Measurements from ENCODE around the gene KIF21B.
A peak's percentile ranks its signal among the peaks of the same experiment; 100 is the strongest.

The KIF21B gene

DNA sequence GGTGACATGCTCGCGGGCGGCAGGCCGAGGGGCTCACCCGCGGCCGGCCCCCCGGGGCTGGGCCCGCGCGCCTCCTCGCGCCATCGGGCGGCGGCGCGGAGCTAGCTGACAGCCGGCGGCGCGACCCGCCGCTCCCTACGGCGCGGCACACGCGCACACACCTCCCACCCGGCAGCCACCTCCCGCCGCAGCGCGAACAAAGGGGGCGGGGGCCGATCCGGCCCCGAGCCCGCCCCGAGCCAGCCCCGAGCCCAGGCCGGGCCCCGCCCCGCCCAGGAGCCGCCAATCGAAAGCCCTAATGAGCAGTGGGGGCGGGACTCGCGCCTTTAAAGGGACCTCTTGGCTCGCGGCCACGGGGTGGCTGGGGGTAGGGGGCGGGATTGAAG lies at the start of gene KIF21B:
Gene KIF21B (minus strand): TSS at position 198 of the 386 bp plus-strand sequence. CDS start 331 bp downstream, outside the sequence.
- ChIA-PET CTCF (interaction anchor here (1.5 kb wide), 1 partner anchor 51 kb away, joined by 4 read pairs; no protein-coding TSS in a partner anchor), POLR2A (interaction anchor here (1.0 kb wide), 1 partner anchor 16 kb away, joined by 6 read pairs; no protein-coding TSS in a partner anchor)
- peak; percentile 98 for DNase-seq (ENCODE audit: extremely low spot score)
- no peak for TF ChIP-seq TARDBP (IDR thresholded peaks at IDR 0.05)
- TF ChIP-seq SUZ12 (IDR thresholded peaks at IDR 0.05): no peak
- peak; percentile 67 for TF ChIP-seq FOXM1 (IDR thresholded peaks at IDR 0.05; ENCODE audit: borderline replicate concordance)

- no peak for TF ChIP-seq L3MBTL2 (conservative IDR thresholded peaks at IDR 0.05)
- TF ChIP-seq ELF4 (IDR thresholded peaks at IDR 0.05): no peak
- TF ChIP-seq, protein P1, sequence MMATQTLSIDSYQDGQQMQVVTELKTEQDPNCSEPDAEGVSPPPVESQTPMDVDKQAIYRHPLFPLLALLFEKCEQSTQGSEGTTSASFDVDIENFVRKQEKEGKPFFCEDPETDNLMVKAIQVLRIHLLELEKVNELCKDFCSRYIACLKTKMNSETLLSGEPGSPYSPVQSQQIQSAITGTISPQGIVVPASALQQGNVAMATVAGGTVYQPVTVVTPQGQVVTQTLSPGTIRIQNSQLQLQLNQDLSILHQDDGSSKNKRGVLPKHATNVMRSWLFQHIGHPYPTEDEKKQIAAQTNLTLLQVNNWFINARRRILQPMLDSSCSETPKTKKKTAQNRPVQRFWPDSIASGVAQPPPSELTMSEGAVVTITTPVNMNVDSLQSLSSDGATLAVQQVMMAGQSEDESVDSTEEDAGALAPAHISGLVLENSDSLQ (IDR thresholded peaks at IDR 0.05): no peak
- no peak for TF ChIP-seq LEF1 (IDR thresholded peaks at IDR 0.05; ENCODE audit: borderline replicate concordance)
- no peak for TF ChIP-seq TARDBP (IDR thresholded peaks at IDR 0.05)
- TF ChIP-seq HDGF (IDR thresholded peaks at IDR 0.05; ENCODE audit: borderline replicate concordance): no peak
- TF ChIP-seq SP1 (IDR thresholded peaks at IDR 0.05): no peak
- no peak for TF ChIP-seq SUZ12 (IDR thresholded peaks at IDR 0.05)
- DNase-seq (ENCODE audit: extremely low spot score): no peak
- ChIA-PET POLR2A (no interaction called here), CTCF (no interaction called here)
These were observed 49.4 kb upstream of the KIF21B start for GRCh38 chr1:201072922-201073321.

DNA sequence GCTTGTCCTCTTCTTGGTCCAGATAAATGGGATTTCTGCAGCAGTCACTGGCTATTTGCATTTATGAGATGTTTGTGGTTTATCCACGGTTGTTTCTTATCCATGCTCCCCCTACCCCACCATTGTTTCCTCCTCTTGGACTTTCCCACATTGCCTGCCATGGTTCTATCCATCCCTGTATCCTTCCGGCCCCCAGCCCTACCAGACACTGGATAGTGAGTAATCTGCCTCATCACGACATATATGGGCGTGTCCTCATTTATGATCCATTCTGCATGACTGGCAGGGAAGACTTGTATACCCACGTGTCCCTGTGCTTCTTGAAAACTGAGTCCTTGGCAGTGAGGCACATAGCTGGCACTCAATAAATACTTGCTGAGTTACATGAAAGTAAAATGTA lies 48.6 kb upstream of the KIF21B start:
- DNase-seq (ENCODE audit: extremely low spot score): no peak
- TF ChIP-seq, protein P1 (IDR thresholded peaks at IDR 0.05): peak; percentile 16; the same call in 1 of the 2 replicates
- no peak for TF ChIP-seq FOXA1 (IDR thresholded peaks at IDR 0.05)
- POLR2A ChIA-PET: no interaction called here

GRCh38 chr1:201069636-201070035 lies 46.1 kb upstream of the KIF21B start:
- DNase-seq (ENCODE audit: extremely low spot score): no peak
- TF ChIP-seq NFRKB (IDR thresholded peaks at IDR 0.05) (no peak), SP1 (IDR thresholded peaks at IDR 0.05) (no peak), ELF4 (IDR thresholded peaks at IDR 0.05) (no peak), L3MBTL2 (conservative IDR thresholded peaks at IDR 0.05) (no peak)
- CTCF ChIA-PET: interaction anchor here (0.8 to 2.0 kb wide), 2 partner anchors 27 to 90 kb away, joined by 3 to 7 read pairs; no protein-coding TSS in a partner anchor
- POLR2A ChIA-PET: no interaction called here

More for the DNA sequence above, 48.6 kb upstream of the KIF21B start:
- CTCF ChIA-PET: interaction anchor here (1.3 kb wide), 1 partner anchor 46 kb away, joined by 3 read pairs; no protein-coding TSS in a partner anchor

GRCh38 chr1:201068976-201069375 lies 45.5 kb upstream of the KIF21B start:
- no peak for DNase-seq (ENCODE audit: extremely low spot score)
- ChIA-PET CTCF (interaction anchor here (2.0 kb wide), 1 partner anchor 89 kb away, joined by 7 read pairs; no protein-coding TSS in a partner anchor), POLR2A (no interaction called here)
- no peak for TF ChIP-seq CTBP1 (IDR thresholded peaks at IDR 0.05; ENCODE audit: borderline replicate concordance)
- TF ChIP-seq ZNF384 (IDR thresholded peaks at IDR 0.05): no peak
- TF ChIP-seq SUZ12 (IDR thresholded peaks at IDR 0.05): no peak
- TF ChIP-seq FOXK2 (IDR thresholded peaks at IDR 0.05): no peak
- TF ChIP-seq LEF1 (IDR thresholded peaks at IDR 0.05; ENCODE audit: borderline replicate concordance): no peak
- no peak for TF ChIP-seq HDGF (IDR thresholded peaks at IDR 0.05; ENCODE audit: borderline replicate concordance)
- no peak for TF ChIP-seq FOXM1 (IDR thresholded peaks at IDR 0.05; ENCODE audit: borderline replicate concordance)
- no peak for TF ChIP-seq L3MBTL2 (conservative IDR thresholded peaks at IDR 0.05)
- no peak for TF ChIP-seq BHLHE40 (IDR thresholded peaks at IDR 0.05; ENCODE audit: borderline replicate concordance)
- TF ChIP-seq FOXA1 (IDR thresholded peaks at IDR 0.05): no peak
- no peak for TF ChIP-seq ELF4 (IDR thresholded peaks at IDR 0.05)
- no peak for TF ChIP-seq TARDBP (IDR thresholded peaks at IDR 0.05)
- TF ChIP-seq, protein P1 (IDR thresholded peaks at IDR 0.05): no peak
- no peak for TF ChIP-seq ARNT (IDR thresholded peaks at IDR 0.05)
- no peak for TF ChIP-seq NFRKB (IDR thresholded peaks at IDR 0.05)

GRCh38 chr1:201066986-201067385 lies 43.5 kb upstream of the KIF21B start:
- TF ChIP-seq SP1 (IDR thresholded peaks at IDR 0.05) (no peak), ELF4 (IDR thresholded peaks at IDR 0.05) (no peak), FOXA1 (IDR thresholded peaks at IDR 0.05) (no peak), HDGF (IDR thresholded peaks at IDR 0.05; ENCODE audit: borderline replicate concordance) (no peak), NFRKB (IDR thresholded peaks at IDR 0.05) (no peak), TARDBP (IDR thresholded peaks at IDR 0.05) (no peak), ARNT (IDR thresholded peaks at IDR 0.05) (no peak), BHLHE40 (IDR thresholded peaks at IDR 0.05; ENCODE audit: borderline replicate concordance) (no peak), FOXK2 (IDR thresholded peaks at IDR 0.05) (no peak), FOXM1 (IDR thresholded peaks at IDR 0.05; ENCODE audit: borderline replicate concordance) (no peak), CTBP1 (IDR thresholded peaks at IDR 0.05; ENCODE audit: borderline replicate concordance) (no peak), LEF1 (IDR thresholded peaks at IDR 0.05; ENCODE audit: borderline replicate concordance) (no peak), SUZ12 (IDR thresholded peaks at IDR 0.05) (no peak), L3MBTL2 (conservative IDR thresholded peaks at IDR 0.05) (no peak), ZNF384 (IDR thresholded peaks at IDR 0.05) (no peak)
- TF ChIP-seq, protein P1 (IDR thresholded peaks at IDR 0.05): no peak
- CTCF ChIA-PET: no interaction called here
- DNase-seq (ENCODE audit: extremely low spot score): no peak
- POLR2A ChIA-PET: no interaction called here

Data from HEK293T (cell line).